Measurements from ENCODE around the gene VMP1. TPM values are rescaled to one million over a fixed set of nuclear protein-coding genes. Genes with fewer than 3 reads are reported as not detected.

Gene VMP1
- polyA plus RNA-seq, 2 of the 4 experiments (the other 2 are of a cell fraction), result 395 to 726 TPM

GRCh38 chr17:59811209-59811608 lies 103.8 kb downstream of the VMP1 start:
- no peak for TF ChIP-seq TP53 (CRISPR knock-in tag; IDR thresholded peaks at IDR 0.05)
- TF ChIP-seq FOSL2 (IDR thresholded peaks at IDR 0.05), result no peak
- peak; percentile 40; the same call in 1 of the 2 replicates for TF ChIP-seq FOSL2 (CRISPR knock-in tag; IDR thresholded peaks at IDR 0.05)

GRCh38 chr17:59812139-59812538 lies 104.7 kb downstream of the VMP1 start:
- H3K9me3 ChIP-seq, result no peaks in the 10 kb centered on the region
- ATAC-seq (no peak), FAIRE-seq (no peak), DNase-seq (ENCODE audit: low read depth in 1 of 2, low spot score in 1 of 2) (no peak)
- peaks cover 74% of the 10 kb centered on the region for H3K4me1 ChIP-seq
- WGBS (ENCODE audit: missing lambda C conversion rate), result 95% methylated on average over 3 of the region's 3 CpGs
- no peak overlapping the region for H3K4me3 ChIP-seq
- TF ChIP-seq HOXB13 (CRISPR knock-in tag; IDR thresholded peaks at IDR 0.05; ENCODE audit: low read depth) (no peak), NR3C1 (IDR thresholded peaks at IDR 0.05) (no peak), NPAS2 (CRISPR knock-in tag; IDR thresholded peaks at IDR 0.05; ENCODE audit: borderline replicate concordance) (no peak), RAD21 (conservative IDR thresholded peaks at IDR 0.05 in 1 of 2, IDR thresholded peaks at IDR 0.05 in 1 of 2) (no peak), SREBF2 (IDR thresholded peaks at IDR 0.05) (no peak), RFX5 (IDR thresholded peaks at IDR 0.05) (no peak), EP300 (IDR thresholded peaks at IDR 0.05) (no peak), HDAC2 (IDR thresholded peaks at IDR 0.05) (no peak), CTCF (IDR thresholded peaks at IDR 0.05) (no peak), CBX2 (IDR thresholded peaks at IDR 0.05; ENCODE audit: borderline replicate concordance, low read depth) (no peak), FOSL2 (IDR thresholded peaks at IDR 0.05) (no peak), FOSL2 (CRISPR knock-in tag; IDR thresholded peaks at IDR 0.05) (no peak)
- peak overlapping the region; percentile 80 to 87 for H3K27ac ChIP-seq
- ChIA-PET CTCF (no interaction called here), POLR2A (no interaction called here)
- H3K4me2 ChIP-seq, result peak overlapping the region; percentile 44; the same call in 1 of the 3 replicates

More at GRCh38 chr17:59811209-59811608, 103.8 kb downstream of the VMP1 start:
- FAIRE-seq (peak; percentile 43), ATAC-seq (peak; percentile 20 to 31; a peak in 2 of 6 replicates), DNase-seq (ENCODE audit: low read depth in 1 of 2, low spot score in 1 of 2) (peak in 1 of 2 experiments; percentile 66)
- ChIA-PET CTCF (interaction anchor here (0.9 to 1.3 kb wide), 2 partner anchors 14 to 18 kb away, joined by 3 to 4 read pairs; no protein-coding TSS in a partner anchor), POLR2A (interaction anchor here (1.3 to 1.5 kb wide), 2 partner anchors 26 to 31 kb away, joined by 4 to 12 read pairs; no protein-coding TSS in a partner anchor)
- Histone ChIP-seq H3K4me1 (peaks cover 82% of the 10 kb centered on the region), H3K4me3 (no peak overlapping the region), H3K27ac (peak overlapping the region; percentile 80 to 87), H3K9me3 (no peaks in the 10 kb centered on the region), H3K4me2 (peak overlapping the region; percentile 44)
- WGBS (ENCODE audit: missing lambda C conversion rate), result 28% methylated on average over 1 of the region's 1 CpG

DNA sequence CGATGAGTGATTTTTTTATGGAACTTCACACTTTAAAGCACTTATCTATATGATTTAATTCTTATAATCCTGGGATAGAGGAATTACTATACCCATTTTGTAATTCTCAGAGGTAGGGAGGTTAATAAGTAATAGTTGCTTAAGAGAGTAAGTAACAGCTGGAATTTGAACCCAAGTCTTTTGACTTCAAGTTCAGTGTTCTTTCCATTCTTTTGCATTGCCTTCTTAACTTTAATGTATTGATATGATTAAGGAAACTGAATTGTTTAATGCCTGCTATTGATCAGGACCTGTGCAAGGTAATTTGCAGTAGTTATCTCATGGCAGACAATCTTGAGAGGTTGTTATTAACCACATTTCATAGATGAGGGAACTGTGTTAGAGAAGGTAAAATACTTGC lies 106.8 kb downstream of the VMP1 start:
- FAIRE-seq (no peak), ATAC-seq (peak in 1 of 2 experiments; percentile 19; a peak in 3 of 6 replicates), DNase-seq (ENCODE audit: low read depth in 1 of 2, low spot score in 1 of 2) (no peak)
- Histone ChIP-seq H3K4me3 (no peak overlapping the region), H3K4me2 (peak overlapping the region; percentile 61), H3K27ac (peak overlapping the region; percentile 80 to 81), H3K4me1 (peaks cover 53% of the 10 kb centered on the region), H3K9me3 (no peaks in the 10 kb centered on the region)
- POLR2A ChIA-PET, result interaction anchor here (0.8 to 1.9 kb wide), 2 partner anchors 9 to 14 kb away, joined by 3 to 9 read pairs; no protein-coding TSS in a partner anchor
- WGBS (ENCODE audit: missing lambda C conversion rate), result 94% methylated on average over 1 of the region's 1 CpG
- TF ChIP-seq RARB (CRISPR knock-in tag; IDR thresholded peaks at IDR 0.05), result no peak
- TF ChIP-seq HEYL (CRISPR knock-in tag; IDR thresholded peaks at IDR 0.05), result no peak
- no peak for TF ChIP-seq POLR2A (IDR thresholded peaks at IDR 0.05; ENCODE audit: low read length)
- TF ChIP-seq JUN (IDR thresholded peaks at IDR 0.05), result no peak
- TF ChIP-seq, protein P1, sequence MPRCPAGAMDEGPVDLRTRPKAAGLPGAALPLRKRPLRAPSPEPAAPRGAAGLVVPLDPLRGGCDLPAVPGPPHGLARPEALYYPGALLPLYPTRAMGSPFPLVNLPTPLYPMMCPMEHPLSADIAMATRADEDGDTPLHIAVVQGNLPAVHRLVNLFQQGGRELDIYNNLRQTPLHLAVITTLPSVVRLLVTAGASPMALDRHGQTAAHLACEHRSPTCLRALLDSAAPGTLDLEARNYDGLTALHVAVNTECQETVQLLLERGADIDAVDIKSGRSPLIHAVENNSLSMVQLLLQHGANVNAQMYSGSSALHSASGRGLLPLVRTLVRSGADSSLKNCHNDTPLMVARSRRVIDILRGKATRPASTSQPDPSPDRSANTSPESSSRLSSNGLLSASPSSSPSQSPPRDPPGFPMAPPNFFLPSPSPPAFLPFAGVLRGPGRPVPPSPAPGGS (IDR thresholded peaks at IDR 0.05), result no peak
- CTCF ChIA-PET, result interaction anchor here (1.0 to 1.9 kb wide), 10 partner anchors 10 to 68 kb away, joined by 3 to 5 read pairs (median 4); no protein-coding TSS in a partner anchor
